WTC11 (cell line): ENCODE measurements around the gene BTBD9. TPM values are rescaled to one million over a fixed set of nuclear protein-coding genes. Genes with fewer than 3 reads are reported as not detected.

Source experiments
- ATAC-seq: fragments of 200-7000 bp; cut with Tn5 transposase; 2 replicates; pipeline ENCODE4 v1.10.0; 2021; ENCODE audit warnings: mild to moderate bottlenecking, moderate library complexity
- CTCF ChIA-PET: fragments of 300-600 bp; sonication (Branson Sonifier 250); formaldehyde crosslinking; loops from one replicate; lab custom pipeline; 2021; ENCODE audit warnings: antibody characterized with exemption; lab: Charles Lee
- POLR2A ChIA-PET: fragments of 350-600 bp; sonication (Branson Sonifier 250); formaldehyde crosslinking; loops from one replicate; lab custom pipeline; 2021; ENCODE audit warnings: antibody characterized with exemption; lab: Charles Lee
- DNase-seq: peaks from one replicate; pipeline ENCODE4 v3.0.0; 2021; ENCODE audit warnings: low spot score
- H3K27ac Mint-ChIP-seq: 2 replicates; pipeline ENCODE4 v1.8.0; 2021; ENCODE audit warnings: mixed read lengths
- H3K27me3 Mint-ChIP-seq: 2 replicates; pipeline ENCODE4 v1.8.0; 2021; ENCODE audit warnings: low read depth, mild to moderate bottlenecking, moderate library complexity, mixed read lengths
- H3K36me3 Mint-ChIP-seq: 2 replicates; pipeline ENCODE4 v1.8.0; 2021; ENCODE audit warnings: mixed read lengths
- H3K4me1 Mint-ChIP-seq: 2 replicates; pipeline ENCODE4 v1.8.0; 2022; ENCODE audit warnings: mixed read lengths
- H3K4me3 Mint-ChIP-seq: 2 replicates; pipeline ENCODE4 v1.8.0; 2021; ENCODE audit warnings: mild to moderate bottlenecking, moderate library complexity, mixed read lengths
- H3K9me3 Mint-ChIP-seq: 2 replicates; pipeline ENCODE4 v1.8.0; 2021; ENCODE audit warnings: mixed read lengths
- ARID4B ChIP-seq: sonication (generic); formaldehyde crosslinking; IDR thresholded peaks from 2 replicates; pipeline ENCODE4 v1.8.0; 2023; ENCODE audit warnings: missing genetic modification reagents, mild to moderate bottlenecking, borderline replicate concordance
- ESRRA ChIP-seq: sonication (generic); formaldehyde crosslinking; IDR thresholded peaks from 2 replicates; pipeline ENCODE4 v1.8.1; 2022; ENCODE audit warnings: mild to moderate bottlenecking, missing genetic modification reagents, borderline replicate concordance
- JUN ChIP-seq: sonication (generic); formaldehyde crosslinking; IDR thresholded peaks from 2 replicates; pipeline ENCODE4 v1.8.0; 2023; ENCODE audit warnings: mild to moderate bottlenecking, missing genetic modification reagents
- KAT7 ChIP-seq: sonication (generic); formaldehyde crosslinking; IDR thresholded peaks from 2 replicates; pipeline ENCODE4 v1.8.1; 2023; ENCODE audit warnings: missing genetic modification reagents, mild to moderate bottlenecking, borderline replicate concordance
- NFATC4 ChIP-seq: fragments of 250-450 bp; sonication (Bioruptor Pico); IDR thresholded peaks from 2 replicates; pipeline ENCODE4 v1.9.0; 2021; ENCODE audit warnings: mild to moderate bottlenecking
- NR1H2 ChIP-seq: sonication (generic); formaldehyde crosslinking; IDR thresholded peaks from 2 replicates; pipeline ENCODE4 v1.9.0; 2021; ENCODE audit warnings: mild to moderate bottlenecking, moderate library complexity, missing genetic modification reagents
- OVOL2 ChIP-seq: fragments of 250-450 bp; sonication (Bioruptor Pico); IDR thresholded peaks from 2 replicates; pipeline ENCODE4 v1.9.0; 2021; ENCODE audit warnings: mild to moderate bottlenecking, borderline replicate concordance
- ZNF232 ChIP-seq: sonication (generic); formaldehyde crosslinking; IDR thresholded peaks from 2 replicates; pipeline ENCODE4 v1.8.0; 2022; ENCODE audit warnings: mild to moderate bottlenecking, missing genetic modification reagents
- total RNA-seq: library from RNA; stranded (reverse); gene quantifications from 3 replicates; pipeline ENCODE4 v1.2.3, GENCODE V29; 2021
- TF ChIP-seq, protein P1 (sequence below): sonication (generic); formaldehyde crosslinking; IDR thresholded peaks from 2 replicates; pipeline ENCODE4 v1.8.1; 2023; ENCODE audit warnings: mild to moderate bottlenecking, missing genetic modification reagents, moderate library complexity
- TF ChIP-seq, protein P2 (sequence below): sonication (generic); formaldehyde crosslinking; IDR thresholded peaks from 2 replicates; pipeline ENCODE4 v1.8.0; 2022; ENCODE audit warnings: mild to moderate bottlenecking, missing genetic modification reagents
- TF ChIP-seq, protein P3 (sequence below): sonication (generic); formaldehyde crosslinking; IDR thresholded peaks from 2 replicates; pipeline ENCODE4 v1.8.0; 2023; ENCODE audit warnings: mild to moderate bottlenecking, missing genetic modification reagents
- TF ChIP-seq, protein P4 (sequence below): fragments of 250-450 bp; sonication (Bioruptor Pico); IDR thresholded peaks from 2 replicates; pipeline ENCODE4 v1.9.0; 2021; ENCODE audit warnings: mild to moderate bottlenecking
- TF ChIP-seq, protein P5 (sequence below): sonication (generic); formaldehyde crosslinking; conservative IDR thresholded peaks from 2 replicates; pipeline ENCODE4 v1.8.1; 2023; ENCODE audit warnings: mild to moderate bottlenecking, low read depth, missing genetic modification reagents, moderate library complexity

BTBD9 gene
- total RNA-seq, 1 experiment from 2014 or later = 4.2 TPM

- peaks cover 40% of the 10 kb centered on the region for H3K4me1 Mint-ChIP-seq
- ChIA-PET POLR2A (no interaction called here), CTCF (no interaction called here)
- H3K27me3 Mint-ChIP-seq = no peaks in the 10 kb centered on the region
- ATAC-seq (no peak), DNase-seq (no peak)
- no peaks in the 10 kb centered on the region for H3K36me3 Mint-ChIP-seq
- H3K9me3 Mint-ChIP-seq = 0 out of 2 replicates have a peak, but pooled peaks cover 3% of the 10 kb centered on the region
- H3K4me3 Mint-ChIP-seq = no peak overlapping the region
- TF ChIP-seq OVOL2 (CRISPR knock-in tag) = no peak
- TF ChIP-seq, protein P1, sequence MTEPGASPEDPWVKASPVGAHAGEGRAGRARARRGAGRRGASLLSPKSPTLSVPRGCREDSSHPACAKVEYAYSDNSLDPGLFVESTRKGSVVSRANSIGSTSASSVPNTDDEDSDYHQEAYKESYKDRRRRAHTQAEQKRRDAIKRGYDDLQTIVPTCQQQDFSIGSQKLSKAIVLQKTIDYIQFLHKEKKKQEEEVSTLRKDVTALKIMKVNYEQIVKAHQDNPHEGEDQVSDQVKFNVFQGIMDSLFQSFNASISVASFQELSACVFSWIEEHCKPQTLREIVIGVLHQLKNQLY (CRISPR knock-in tag) = no peak
- TF ChIP-seq, protein P2, sequence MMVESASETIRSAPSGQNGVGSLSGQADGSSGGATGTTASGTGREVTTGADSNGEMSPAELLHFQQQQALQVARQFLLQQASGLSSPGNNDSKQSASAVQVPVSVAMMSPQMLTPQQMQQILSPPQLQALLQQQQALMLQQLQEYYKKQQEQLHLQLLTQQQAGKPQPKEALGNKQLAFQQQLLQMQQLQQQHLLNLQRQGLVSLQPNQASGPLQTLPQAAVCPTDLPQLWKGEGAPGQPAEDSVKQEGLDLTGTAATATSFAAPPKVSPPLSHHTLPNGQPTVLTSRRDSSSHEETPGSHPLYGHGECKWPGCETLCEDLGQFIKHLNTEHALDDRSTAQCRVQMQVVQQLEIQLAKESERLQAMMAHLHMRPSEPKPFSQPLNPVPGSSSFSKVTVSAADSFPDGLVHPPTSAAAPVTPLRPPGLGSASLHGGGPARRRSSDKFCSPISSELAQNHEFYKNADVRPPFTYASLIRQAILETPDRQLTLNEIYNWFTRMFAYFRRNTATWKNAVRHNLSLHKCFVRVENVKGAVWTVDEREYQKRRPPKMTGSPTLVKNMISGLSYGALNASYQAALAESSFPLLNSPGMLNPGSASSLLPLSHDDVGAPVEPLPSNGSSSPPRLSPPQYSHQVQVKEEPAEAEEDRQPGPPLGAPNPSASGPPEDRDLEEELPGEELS (CRISPR knock-in tag) = no peak
- TF ChIP-seq, protein P3, sequence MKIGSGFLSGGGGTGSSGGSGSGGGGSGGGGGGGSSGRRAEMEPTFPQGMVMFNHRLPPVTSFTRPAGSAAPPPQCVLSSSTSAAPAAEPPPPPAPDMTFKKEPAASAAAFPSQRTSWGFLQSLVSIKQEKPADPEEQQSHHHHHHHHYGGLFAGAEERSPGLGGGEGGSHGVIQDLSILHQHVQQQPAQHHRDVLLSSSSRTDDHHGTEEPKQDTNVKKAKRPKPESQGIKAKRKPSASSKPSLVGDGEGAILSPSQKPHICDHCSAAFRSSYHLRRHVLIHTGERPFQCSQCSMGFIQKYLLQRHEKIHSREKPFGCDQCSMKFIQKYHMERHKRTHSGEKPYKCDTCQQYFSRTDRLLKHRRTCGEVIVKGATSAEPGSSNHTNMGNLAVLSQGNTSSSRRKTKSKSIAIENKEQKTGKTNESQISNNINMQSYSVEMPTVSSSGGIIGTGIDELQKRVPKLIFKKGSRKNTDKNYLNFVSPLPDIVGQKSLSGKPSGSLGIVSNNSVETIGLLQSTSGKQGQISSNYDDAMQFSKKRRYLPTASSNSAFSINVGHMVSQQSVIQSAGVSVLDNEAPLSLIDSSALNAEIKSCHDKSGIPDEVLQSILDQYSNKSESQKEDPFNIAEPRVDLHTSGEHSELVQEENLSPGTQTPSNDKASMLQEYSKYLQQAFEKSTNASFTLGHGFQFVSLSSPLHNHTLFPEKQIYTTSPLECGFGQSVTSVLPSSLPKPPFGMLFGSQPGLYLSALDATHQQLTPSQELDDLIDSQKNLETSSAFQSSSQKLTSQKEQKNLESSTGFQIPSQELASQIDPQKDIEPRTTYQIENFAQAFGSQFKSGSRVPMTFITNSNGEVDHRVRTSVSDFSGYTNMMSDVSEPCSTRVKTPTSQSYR = no peak
- TF ChIP-seq, protein P4, sequence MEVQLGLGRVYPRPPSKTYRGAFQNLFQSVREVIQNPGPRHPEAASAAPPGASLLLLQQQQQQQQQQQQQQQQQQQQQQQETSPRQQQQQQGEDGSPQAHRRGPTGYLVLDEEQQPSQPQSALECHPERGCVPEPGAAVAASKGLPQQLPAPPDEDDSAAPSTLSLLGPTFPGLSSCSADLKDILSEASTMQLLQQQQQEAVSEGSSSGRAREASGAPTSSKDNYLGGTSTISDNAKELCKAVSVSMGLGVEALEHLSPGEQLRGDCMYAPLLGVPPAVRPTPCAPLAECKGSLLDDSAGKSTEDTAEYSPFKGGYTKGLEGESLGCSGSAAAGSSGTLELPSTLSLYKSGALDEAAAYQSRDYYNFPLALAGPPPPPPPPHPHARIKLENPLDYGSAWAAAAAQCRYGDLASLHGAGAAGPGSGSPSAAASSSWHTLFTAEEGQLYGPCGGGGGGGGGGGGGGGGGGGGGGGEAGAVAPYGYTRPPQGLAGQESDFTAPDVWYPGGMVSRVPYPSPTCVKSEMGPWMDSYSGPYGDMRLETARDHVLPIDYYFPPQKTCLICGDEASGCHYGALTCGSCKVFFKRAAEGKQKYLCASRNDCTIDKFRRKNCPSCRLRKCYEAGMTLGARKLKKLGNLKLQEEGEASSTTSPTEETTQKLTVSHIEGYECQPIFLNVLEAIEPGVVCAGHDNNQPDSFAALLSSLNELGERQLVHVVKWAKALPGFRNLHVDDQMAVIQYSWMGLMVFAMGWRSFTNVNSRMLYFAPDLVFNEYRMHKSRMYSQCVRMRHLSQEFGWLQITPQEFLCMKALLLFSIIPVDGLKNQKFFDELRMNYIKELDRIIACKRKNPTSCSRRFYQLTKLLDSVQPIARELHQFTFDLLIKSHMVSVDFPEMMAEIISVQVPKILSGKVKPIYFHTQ (CRISPR knock-in tag) = no peak
- TF ChIP-seq ARID4B (CRISPR knock-in tag) = no peak
- TF ChIP-seq JUN = no peak
- TF ChIP-seq ZNF232 (CRISPR knock-in tag) = no peak
- TF ChIP-seq NFATC4 (CRISPR knock-in tag) = no peak
- TF ChIP-seq ESRRA (CRISPR knock-in tag) = no peak
- TF ChIP-seq NR1H2 = no peak
- TF ChIP-seq, protein P5, sequence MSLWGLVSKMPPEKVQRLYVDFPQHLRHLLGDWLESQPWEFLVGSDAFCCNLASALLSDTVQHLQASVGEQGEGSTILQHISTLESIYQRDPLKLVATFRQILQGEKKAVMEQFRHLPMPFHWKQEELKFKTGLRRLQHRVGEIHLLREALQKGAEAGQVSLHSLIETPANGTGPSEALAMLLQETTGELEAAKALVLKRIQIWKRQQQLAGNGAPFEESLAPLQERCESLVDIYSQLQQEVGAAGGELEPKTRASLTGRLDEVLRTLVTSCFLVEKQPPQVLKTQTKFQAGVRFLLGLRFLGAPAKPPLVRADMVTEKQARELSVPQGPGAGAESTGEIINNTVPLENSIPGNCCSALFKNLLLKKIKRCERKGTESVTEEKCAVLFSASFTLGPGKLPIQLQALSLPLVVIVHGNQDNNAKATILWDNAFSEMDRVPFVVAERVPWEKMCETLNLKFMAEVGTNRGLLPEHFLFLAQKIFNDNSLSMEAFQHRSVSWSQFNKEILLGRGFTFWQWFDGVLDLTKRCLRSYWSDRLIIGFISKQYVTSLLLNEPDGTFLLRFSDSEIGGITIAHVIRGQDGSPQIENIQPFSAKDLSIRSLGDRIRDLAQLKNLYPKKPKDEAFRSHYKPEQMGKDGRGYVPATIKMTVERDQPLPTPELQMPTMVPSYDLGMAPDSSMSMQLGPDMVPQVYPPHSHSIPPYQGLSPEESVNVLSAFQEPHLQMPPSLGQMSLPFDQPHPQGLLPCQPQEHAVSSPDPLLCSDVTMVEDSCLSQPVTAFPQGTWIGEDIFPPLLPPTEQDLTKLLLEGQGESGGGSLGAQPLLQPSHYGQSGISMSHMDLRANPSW (CRISPR knock-in tag) = no peak
- no peak for TF ChIP-seq KAT7 (CRISPR knock-in tag)
- H3K27ac Mint-ChIP-seq = 0 out of 2 replicates have a peak overlapping the region, but pooled peaks have one; percentile 46
Measured at GRCh38 chr6:38239719-38240451, 399.8 kb downstream of the BTBD9 start.
